Suppressor macrophage (primary cell): ENCODE measurements around the gene EGLN1.
"Not testable (repeated sequence)": the region's sequence is repeated elsewhere in the genome, so short reads cannot be mapped to it uniquely, and the experiment has no call there.

Experiments used
- DNase-seq, 4 experiments: peaks; one replicate each; pipeline ENCODE4 v3.0.0-alpha.2; 2020 to 2022

EGLN1 gene

GRCh38 chr1:231357831-231358354 is 64.2 kb downstream of the EGLN1 start:
- DNase-seq: peak; percentile 54 to 84 (median 74)

GRCh38 chr1:231357187-231357772 is 64.8 kb downstream of the EGLN1 start:
- DNase-seq: no peak

- no peak for DNase-seq
Measured at GRCh38 chr1:231355171-231355570, 66.9 kb downstream of the EGLN1 start.

GRCh38 chr1:231354330-231355020 is 67.6 kb downstream of the EGLN1 start:
- DNase-seq: no peak

GRCh38 chr1:231353086-231353485 is 69.0 kb downstream of the EGLN1 start:
- DNase-seq: no peak

- no peak for DNase-seq
Measured at GRCh38 chr1:231351816-231352215, 70.3 kb downstream of the EGLN1 start.

- DNase-seq: not testable (repeated sequence)
Measured at GRCh38 chr1:231348856-231349255, 73.2 kb downstream of the EGLN1 start.

GRCh38 chr1:231348442-231348841 is 73.6 kb downstream of the EGLN1 start:
- no peak for DNase-seq

- DNase-seq: no peak
Measured at GRCh38 chr1:231347961-231348360, 74.1 kb downstream of the EGLN1 start.

GRCh38 chr1:231340328-231341013 is 81.6 kb downstream of the EGLN1 start:
- DNase-seq: no peak

- DNase-seq: peak; percentile 12 to 41 (median 35)
Measured at GRCh38 chr1:231338270-231339128, 83.6 kb downstream of the EGLN1 start, which contains the start of gene SPRTN. TSS of gene SPRTN (plus strand) at chr1:231338293. CDS start at chr1:231338384, 91 bp downstream.

GRCh38 chr1:231337472-231338269 is 84.4 kb downstream of the EGLN1 start, which contains the start of gene EXOC8:
TSS of gene EXOC8 (minus strand) at chr1:231337852. CDS start at chr1:231337745, 107 bp downstream.
- DNase-seq: peak; percentile 97 to 100 (median 99)

- no peak for DNase-seq
Measured at GRCh38 chr1:231337043-231337471, 85.0 kb downstream of the EGLN1 start.

- peak in 1 of 4 experiments; percentile 5 for DNase-seq
Measured at GRCh38 chr1:231335663-231336602, 86.2 kb downstream of the EGLN1 start.

- no peak for DNase-seq
Measured at GRCh38 chr1:231334952-231335351, 87.1 kb downstream of the EGLN1 start.

GRCh38 chr1:231334079-231334666 is 87.9 kb downstream of the EGLN1 start:
- DNase-seq: no peak

GRCh38 chr1:231332761-231333160 is 89.3 kb downstream of the EGLN1 start:
- no peak for DNase-seq

- DNase-seq: no peak
Measured at GRCh38 chr1:231329483-231329882, 92.6 kb downstream of the EGLN1 start.

GRCh38 chr1:231327617-231328016 is 94.5 kb downstream of the EGLN1 start:
- no peak for DNase-seq

GRCh38 chr1:231326248-231326647 is 95.8 kb downstream of the EGLN1 start:
- no peak for DNase-seq
